BJ (cell line): ENCODE data around the gene ANKRD12. TPM values are rescaled to one million over a fixed set of nuclear protein-coding genes. Genes with fewer than 3 reads are reported as not detected.

Experiments used
- CTCF ChIA-PET: fragments of 350-600 bp; formaldehyde crosslinking; extraction: SDS; loops from one replicate; lab custom pipeline; 2021; ENCODE audit warnings: antibody characterized with exemption, inconsistent platforms; lab: Yijun Ruan, JAX
- POLR2A ChIA-PET: fragments of 300-600 bp; sonication (Branson Sonifier 250); formaldehyde crosslinking; extraction: SDS; loops from one replicate; lab custom pipeline; 2021; ENCODE audit warnings: antibody characterized with exemption; lab: Charles Lee
- DNase-seq: peaks from one replicate; pipeline ENCODE4 v3.0.0-alpha.2; 2011; ENCODE audit warnings: low read depth
- H3K27me3 ChIP-seq: 2 replicates; pipeline ENCODE4 v1.6.0; 2011; ENCODE audit warnings: low read length; ENCODE audit not compliant: control insufficient read depth, insufficient read depth
- H3K36me3 ChIP-seq: 2 replicates; pipeline ENCODE4 v1.5.1; 2011; ENCODE audit warnings: low read length; ENCODE audit not compliant: control insufficient read depth, insufficient read depth
- H3K4me3 ChIP-seq: 2 replicates; pipeline ENCODE4 v1.5.1; 2011; ENCODE audit warnings: low read depth, mild to moderate bottlenecking, control low read depth, low read length
- CTCF ChIP-seq: IDR thresholded peaks from 2 replicates; pipeline ENCODE4 v1.5.1; 2011; ENCODE audit warnings: low read depth, mild to moderate bottlenecking, control low read depth, inconsistent platforms, low read length, moderate library complexity; ENCODE audit not compliant: insufficient read depth
- polyA plus RNA-seq: library from polyadenylated mRNA; depleted of rRNA; stranded (reverse); fragments of >200 nt; gene quantifications from 2 replicates; pipeline ENCODE4 v1.2.3, GENCODE V29; 2011

Gene ANKRD12
- polyA plus RNA-seq, 1 experiment: 3.0 TPM

- CTCF ChIA-PET: interaction anchor here (1.1 kb wide), 1 partner anchor 8 kb away, joined by 4 read pairs; no protein-coding TSS in a partner anchor
- TF ChIP-seq CTCF: no peak
- H3K27me3 ChIP-seq: no peaks in the 10 kb centered on the region
- no peak for DNase-seq
- H3K4me3 ChIP-seq: no peak overlapping the region
- no peaks in the 10 kb centered on the region for H3K36me3 ChIP-seq
- POLR2A ChIA-PET: no interaction called here
Observed at GRCh38 chr18:9325716-9326115, 189.1 kb downstream of the ANKRD12 start.

- ChIA-PET POLR2A (no interaction called here), CTCF (no interaction called here)
- Histone ChIP-seq H3K36me3 (no peaks in the 10 kb centered on the region), H3K4me3 (no peak overlapping the region), H3K27me3 (no peaks in the 10 kb centered on the region)
- DNase-seq: no peak
- no peak for TF ChIP-seq CTCF
Observed at GRCh38 chr18:9328776-9329175, 192.2 kb downstream of the ANKRD12 start.

GRCh38 chr18:9329471-9329870 is 192.9 kb downstream of the ANKRD12 start:
- DNase-seq: no peak
- Histone ChIP-seq H3K27me3 (no peaks in the 10 kb centered on the region), H3K36me3 (no peaks in the 10 kb centered on the region), H3K4me3 (no peak overlapping the region)
- TF ChIP-seq CTCF: no peak
- CTCF ChIA-PET: no interaction called here
- POLR2A ChIA-PET: no interaction called here

- no peaks in the 10 kb centered on the region for H3K27me3 ChIP-seq
- ChIA-PET CTCF (no interaction called here), POLR2A (no interaction called here)
- H3K36me3 ChIP-seq: no peaks in the 10 kb centered on the region
- TF ChIP-seq CTCF: no peak
- no peak for DNase-seq
- no peak overlapping the region for H3K4me3 ChIP-seq
Observed at GRCh38 chr18:9330419-9330818, 193.8 kb downstream of the ANKRD12 start.

GRCh38 chr18:9333441-9334328 is 197.1 kb downstream of the ANKRD12 start:
- TF ChIP-seq CTCF: no peak
- no peaks in the 10 kb centered on the region for H3K27me3 ChIP-seq
- no peak for DNase-seq
- ChIA-PET POLR2A (interaction anchor here (0.7 kb wide), 3 partner anchors 30 to 351 kb away, joined by 3 to 4 read pairs (median 3); no protein-coding TSS in a partner anchor), CTCF (interaction anchor here (0.6 to 2.4 kb wide), 12 partner anchors 8 to 692 kb away, joined by 3 to 13 read pairs (median 3); no protein-coding TSS in a partner anchor)
- 0 out of 2 replicates have a peak, but pooled peaks cover 2% of the 10 kb centered on the region for H3K36me3 ChIP-seq
- H3K4me3 ChIP-seq: peak overlapping the region; percentile 64
